Embryonic facial prominence (tissue), 1 donor: ENCODE results near the gene VWC2L.

Experiments used
- DNase-seq: peaks from one replicate; pipeline ENCODE4 v3.0.0-alpha.2; 2016; ENCODE audit errors: extremely low spot score

VWC2L gene

GRCh38 chr2:214591366-214591765, 180.5 kb downstream of the VWC2L start:
- DNase-seq: no peak

- DNase-seq: no peak
These were observed 181.2 kb downstream of the VWC2L start for GRCh38 chr2:214592011-214592410.

- no peak for DNase-seq
These were observed 182.9 kb downstream of the VWC2L start for GRCh38 chr2:214593727-214594126.

- DNase-seq: no peak
These were observed 191.2 kb downstream of the VWC2L start for GRCh38 chr2:214601852-214602633.

- no peak for DNase-seq
These were observed 194.0 kb downstream of the VWC2L start for GRCh38 chr2:214604861-214605260.

- no peak for DNase-seq
These were observed 196.2 kb downstream of the VWC2L start for GRCh38 chr2:214607051-214607450.

GRCh38 chr2:214611015-214611414, 200.2 kb downstream of the VWC2L start:
- DNase-seq: no peak

- no peak for DNase-seq
These were observed 213.4 kb downstream of the VWC2L start for GRCh38 chr2:214624166-214624760.

- DNase-seq: no peak
These were observed 217.2 kb downstream of the VWC2L start for GRCh38 chr2:214628091-214628490.
